Measurements from ENCODE around the gene MAD2L1BP. TPM values are rescaled to one million over a fixed set of nuclear protein-coding genes. Genes with fewer than 3 reads are reported as not detected.
A peak's percentile ranks its signal among the peaks of the same experiment; 100 is the strongest.

The MAD2L1BP gene
- total RNA-seq, 1 donor from 2014 or later, result 33.3 TPM

- no peak for TF ChIP-seq CTCF (conservative IDR thresholded peaks at IDR 0.05)
- Mint-ChIP-seq H3K4me3 (no peak overlapping the region), H3K36me3 (peaks cover 23% of the 10 kb centered on the region), H3K27ac (peak overlapping the region; percentile 5), H3K27me3 (no peaks in the 10 kb centered on the region), H3K4me1 (ENCODE audit: unreplicated experiment) (peaks cover 50% of the 10 kb centered on the region), H3K9me3 (no peaks in the 10 kb centered on the region)
- DNase-seq (ENCODE audit: extremely low spot score, unreplicated experiment), result no peak
These were observed 44.9 kb downstream of the MAD2L1BP start for GRCh38 chr6:43680308-43681200.

GRCh38 chr6:43681303-43681702, 45.7 kb downstream of the MAD2L1BP start:
- no peak for DNase-seq (ENCODE audit: extremely low spot score, unreplicated experiment)
- TF ChIP-seq CTCF (conservative IDR thresholded peaks at IDR 0.05), result no peak
- no peaks in the 10 kb centered on the region for H3K27me3 Mint-ChIP-seq
- H3K9me3 Mint-ChIP-seq, result no peaks in the 10 kb centered on the region
- H3K4me3 Mint-ChIP-seq, result peak overlapping the region; percentile 16
- H3K4me1 Mint-ChIP-seq (ENCODE audit: unreplicated experiment), result peaks cover 55% of the 10 kb centered on the region
- peak overlapping the region; percentile 2 for H3K27ac Mint-ChIP-seq
- peaks cover 19% of the 10 kb centered on the region for H3K36me3 Mint-ChIP-seq

- peaks cover 64% of the 10 kb centered on the region for H3K4me1 Mint-ChIP-seq (ENCODE audit: unreplicated experiment)
- H3K27me3 Mint-ChIP-seq, result no peaks in the 10 kb centered on the region
- H3K27ac Mint-ChIP-seq, result peak overlapping the region; percentile 20
- H3K9me3 Mint-ChIP-seq, result no peaks in the 10 kb centered on the region
- DNase-seq (ENCODE audit: extremely low spot score, unreplicated experiment), result no peak
- no peak for TF ChIP-seq CTCF (conservative IDR thresholded peaks at IDR 0.05)
- H3K36me3 Mint-ChIP-seq, result peaks cover 25% of the 10 kb centered on the region
- peak overlapping the region; percentile 27 for H3K4me3 Mint-ChIP-seq
These were observed 47.2 kb downstream of the MAD2L1BP start for GRCh38 chr6:43682724-43683429.

GRCh38 chr6:43683708-43684455, 48.2 kb downstream of the MAD2L1BP start:
- Mint-ChIP-seq H3K4me1 (ENCODE audit: unreplicated experiment) (peaks cover 67% of the 10 kb centered on the region), H3K9me3 (no peaks in the 10 kb centered on the region), H3K27ac (peak overlapping the region; percentile 19), H3K36me3 (peaks cover 19% of the 10 kb centered on the region), H3K4me3 (peak overlapping the region; percentile 32), H3K27me3 (no peaks in the 10 kb centered on the region)
- DNase-seq (ENCODE audit: extremely low spot score, unreplicated experiment), result no peak
- TF ChIP-seq CTCF (conservative IDR thresholded peaks at IDR 0.05), result no peak

GRCh38 chr6:43687079-43687436, 51.4 kb downstream of the MAD2L1BP start:
- H3K4me3 Mint-ChIP-seq, result peak overlapping the region; percentile 96
- H3K4me1 Mint-ChIP-seq (ENCODE audit: unreplicated experiment), result peaks cover 52% of the 10 kb centered on the region

More at GRCh38 chr6:43687079-43687436, 51.4 kb downstream of the MAD2L1BP start:
- Mint-ChIP-seq H3K9me3 (no peaks in the 10 kb centered on the region), H3K27me3 (no peaks in the 10 kb centered on the region), H3K36me3 (peaks cover 12% of the 10 kb centered on the region), H3K27ac (peak overlapping the region; percentile 90)
- DNase-seq (ENCODE audit: extremely low spot score, unreplicated experiment), result no peak
- no peak for TF ChIP-seq CTCF (conservative IDR thresholded peaks at IDR 0.05)
